ENCODE measurements around the gene MRPL32.

Gene MRPL32

DNA sequence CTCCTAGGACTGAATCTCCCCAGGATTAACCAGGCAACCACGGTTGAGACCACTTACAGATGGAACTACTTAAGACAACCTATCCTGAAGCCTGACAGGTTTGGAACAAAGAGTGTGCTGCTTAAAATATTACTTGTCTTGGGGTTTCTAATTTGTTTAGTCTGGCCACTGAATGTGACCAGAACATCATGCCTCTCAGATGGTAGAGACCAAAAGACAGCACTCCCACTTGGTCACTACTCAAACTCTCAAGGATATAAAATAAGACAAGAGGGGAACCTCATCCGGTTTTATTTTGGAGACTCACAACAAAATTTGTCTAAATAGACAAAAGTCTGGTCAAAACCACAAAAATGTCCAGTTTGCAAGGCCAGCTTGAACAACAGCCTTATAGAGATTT is 15.3 kb downstream of the MRPL32 start:
- H4K20me1 ChIP-seq (ENCODE audit: insufficient read depth, low read length) = no peaks in the 10 kb centered on the region
- H3K4me1 ChIP-seq (ENCODE audit: insufficient read depth, low read length, severe bottlenecking) = no peaks in the 10 kb centered on the region
- H3K79me2 ChIP-seq (ENCODE audit: insufficient read depth, low read length) = no peaks in the 10 kb centered on the region
- H3K9ac ChIP-seq (ENCODE audit: low read length) = no peak overlapping the region
- H3K9me2 ChIP-seq (ENCODE audit: low read depth, low read length) = no peaks in the 10 kb centered on the region
- no peak overlapping the region for H3K4me3 ChIP-seq (ENCODE audit: low read depth, low read length, poor library complexity, severe bottlenecking)
- no peak overlapping the region for H2AFZ ChIP-seq (ENCODE audit: low read length)
- TF ChIP-seq, protein P1, sequence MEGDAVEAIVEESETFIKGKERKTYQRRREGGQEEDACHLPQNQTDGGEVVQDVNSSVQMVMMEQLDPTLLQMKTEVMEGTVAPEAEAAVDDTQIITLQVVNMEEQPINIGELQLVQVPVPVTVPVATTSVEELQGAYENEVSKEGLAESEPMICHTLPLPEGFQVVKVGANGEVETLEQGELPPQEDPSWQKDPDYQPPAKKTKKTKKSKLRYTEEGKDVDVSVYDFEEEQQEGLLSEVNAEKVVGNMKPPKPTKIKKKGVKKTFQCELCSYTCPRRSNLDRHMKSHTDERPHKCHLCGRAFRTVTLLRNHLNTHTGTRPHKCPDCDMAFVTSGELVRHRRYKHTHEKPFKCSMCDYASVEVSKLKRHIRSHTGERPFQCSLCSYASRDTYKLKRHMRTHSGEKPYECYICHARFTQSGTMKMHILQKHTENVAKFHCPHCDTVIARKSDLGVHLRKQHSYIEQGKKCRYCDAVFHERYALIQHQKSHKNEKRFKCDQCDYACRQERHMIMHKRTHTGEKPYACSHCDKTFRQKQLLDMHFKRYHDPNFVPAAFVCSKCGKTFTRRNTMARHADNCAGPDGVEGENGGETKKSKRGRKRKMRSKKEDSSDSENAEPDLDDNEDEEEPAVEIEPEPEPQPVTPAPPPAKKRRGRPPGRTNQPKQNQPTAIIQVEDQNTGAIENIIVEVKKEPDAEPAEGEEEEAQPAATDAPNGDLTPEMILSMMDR (IDR thresholded peaks at IDR 0.05; ENCODE audit: low read length) = no peak
- no peak for TF ChIP-seq EZH2 (IDR thresholded peaks at IDR 0.05; ENCODE audit: borderline replicate concordance, low read length)
- no peaks in the 10 kb centered on the region for H3K9me3 ChIP-seq (ENCODE audit: low read length)
- H3F3A ChIP-seq (ENCODE audit: insufficient read depth, low read length) = no peaks in the 10 kb centered on the region
- H3K36me3 ChIP-seq (ENCODE audit: insufficient read depth, low read length) = no peaks in the 10 kb centered on the region
- no peak overlapping the region for H3K4me2 ChIP-seq (ENCODE audit: low read length)
- no peaks in the 10 kb centered on the region; the same call in 1 of the 2 replicates for H3K27me3 ChIP-seq (ENCODE audit: insufficient read depth, low read length)
- H3K27ac ChIP-seq (ENCODE audit: low read depth, low read length, poor library complexity, severe bottlenecking) = no peak overlapping the region

- H3K9ac ChIP-seq (ENCODE audit: low read length) = no peak overlapping the region
- no peak overlapping the region for H3K27ac ChIP-seq (ENCODE audit: low read depth, low read length, poor library complexity, severe bottlenecking)
- no peaks in the 10 kb centered on the region for H3K9me3 ChIP-seq (ENCODE audit: low read length)
- H3F3A ChIP-seq (ENCODE audit: insufficient read depth, low read length) = no peaks in the 10 kb centered on the region
- TF ChIP-seq, protein P1 (IDR thresholded peaks at IDR 0.05; ENCODE audit: low read length) = no peak
- no peak for TF ChIP-seq EZH2 (IDR thresholded peaks at IDR 0.05; ENCODE audit: borderline replicate concordance, low read length)
- H3K4me3 ChIP-seq (ENCODE audit: low read depth, low read length, poor library complexity, severe bottlenecking) = no peak overlapping the region
- no peak overlapping the region for H2AFZ ChIP-seq (ENCODE audit: low read length)
- H3K36me3 ChIP-seq (ENCODE audit: insufficient read depth, low read length) = no peaks in the 10 kb centered on the region
- no peaks in the 10 kb centered on the region for H3K4me1 ChIP-seq (ENCODE audit: insufficient read depth, low read length, severe bottlenecking)
- H3K9me2 ChIP-seq (ENCODE audit: low read depth, low read length) = no peaks in the 10 kb centered on the region
- no peak overlapping the region for H3K4me2 ChIP-seq (ENCODE audit: low read length)
- H3K79me2 ChIP-seq (ENCODE audit: insufficient read depth, low read length) = no peaks in the 10 kb centered on the region
- no peaks in the 10 kb centered on the region for H4K20me1 ChIP-seq (ENCODE audit: insufficient read depth, low read length)
- H3K27me3 ChIP-seq (ENCODE audit: insufficient read depth, low read length) = no peaks in the 10 kb centered on the region; the same call in 1 of the 2 replicates
Observed at GRCh38 chr7:42950417-42950816, 18.2 kb downstream of the MRPL32 start.

DNA sequence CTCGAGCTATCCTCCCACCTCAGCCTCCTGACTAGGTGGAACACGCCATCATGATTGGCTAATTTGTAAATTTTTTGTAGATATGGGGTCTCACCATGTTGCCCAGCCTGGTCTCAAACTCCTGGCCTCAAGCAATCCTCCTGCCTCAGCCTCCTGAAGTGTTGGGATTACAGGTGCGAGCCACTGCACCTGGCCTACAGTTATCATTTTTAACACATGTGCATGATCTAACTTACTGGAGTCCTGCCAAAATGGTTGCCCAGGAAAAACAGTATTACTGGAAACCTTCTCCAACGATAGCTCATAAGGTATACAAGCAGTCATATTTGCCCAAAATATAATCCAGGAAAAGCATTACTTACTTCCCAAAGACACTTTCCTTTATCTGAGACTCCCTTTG is 20.2 kb downstream of the MRPL32 start:
- H3F3A ChIP-seq (ENCODE audit: insufficient read depth, low read length) = no peaks in the 10 kb centered on the region
- H3K4me3 ChIP-seq (ENCODE audit: low read depth, low read length, poor library complexity, severe bottlenecking) = no peak overlapping the region
- TF ChIP-seq, protein P1 (IDR thresholded peaks at IDR 0.05; ENCODE audit: low read length) = no peak
- no peak for TF ChIP-seq EZH2 (IDR thresholded peaks at IDR 0.05; ENCODE audit: borderline replicate concordance, low read length)
- no peak overlapping the region for H2AFZ ChIP-seq (ENCODE audit: low read length)
- H3K79me2 ChIP-seq (ENCODE audit: insufficient read depth, low read length) = no peaks in the 10 kb centered on the region
- no peaks in the 10 kb centered on the region for H3K9me2 ChIP-seq (ENCODE audit: low read depth, low read length)
- H4K20me1 ChIP-seq (ENCODE audit: insufficient read depth, low read length) = no peaks in the 10 kb centered on the region
- H3K9me3 ChIP-seq (ENCODE audit: low read length) = peaks cover 9% of the 10 kb centered on the region
- no peaks in the 10 kb centered on the region for H3K36me3 ChIP-seq (ENCODE audit: insufficient read depth, low read length)
- no peak overlapping the region for H3K4me2 ChIP-seq (ENCODE audit: low read length)
- no peak overlapping the region for H3K27ac ChIP-seq (ENCODE audit: low read depth, low read length, poor library complexity, severe bottlenecking)
- H3K27me3 ChIP-seq (ENCODE audit: insufficient read depth, low read length) = no peaks in the 10 kb centered on the region; the same call in 1 of the 2 replicates
- no peak overlapping the region for H3K9ac ChIP-seq (ENCODE audit: low read length)
- no peaks in the 10 kb centered on the region for H3K4me1 ChIP-seq (ENCODE audit: insufficient read depth, low read length, severe bottlenecking)
